BLaER1 (cell line): ENCODE measurements around the gene CYP1A2.
A peak's percentile ranks its signal among the peaks of the same experiment; 100 is the strongest.

Experiments
- H3K27ac ChIP-seq: shearing (Covaris generic); formaldehyde crosslinking; 2 replicates; pipeline ENCODE4 v1.8.1; 2022
- H3K27me3 ChIP-seq: shearing (Covaris generic); formaldehyde crosslinking; 2 replicates; pipeline ENCODE4 v1.8.1; 2022
- H3K36me3 ChIP-seq: shearing (Covaris generic); formaldehyde crosslinking; 2 replicates; pipeline ENCODE4 v1.8.1; 2022
- H3K4me1 ChIP-seq: shearing (Covaris generic); formaldehyde crosslinking; 2 replicates; pipeline ENCODE4 v1.8.1; 2022
- H3K4me2 ChIP-seq: shearing (Covaris generic); formaldehyde crosslinking; 2 replicates; pipeline ENCODE4 v1.8.1; 2022
- H3K4me3 ChIP-seq: shearing (Covaris generic); formaldehyde crosslinking; 2 replicates; pipeline ENCODE4 v1.8.1; 2022
- H3K9ac ChIP-seq: shearing (Covaris generic); formaldehyde crosslinking; 2 replicates; pipeline ENCODE4 v1.8.1; 2022
- H3K9me3 ChIP-seq: shearing (Covaris generic); formaldehyde crosslinking; 2 replicates; pipeline ENCODE4 v1.8.1; 2022
- H4K20me1 ChIP-seq: shearing (Covaris generic); formaldehyde crosslinking; 2 replicates; pipeline ENCODE4 v1.8.1; 2022
- Cebpa-rat ChIP-seq: shearing (Covaris generic); IDR thresholded peaks from 2 replicates; pipeline ENCODE4 v1.8.1; 2022

The CYP1A2 gene

DNA sequence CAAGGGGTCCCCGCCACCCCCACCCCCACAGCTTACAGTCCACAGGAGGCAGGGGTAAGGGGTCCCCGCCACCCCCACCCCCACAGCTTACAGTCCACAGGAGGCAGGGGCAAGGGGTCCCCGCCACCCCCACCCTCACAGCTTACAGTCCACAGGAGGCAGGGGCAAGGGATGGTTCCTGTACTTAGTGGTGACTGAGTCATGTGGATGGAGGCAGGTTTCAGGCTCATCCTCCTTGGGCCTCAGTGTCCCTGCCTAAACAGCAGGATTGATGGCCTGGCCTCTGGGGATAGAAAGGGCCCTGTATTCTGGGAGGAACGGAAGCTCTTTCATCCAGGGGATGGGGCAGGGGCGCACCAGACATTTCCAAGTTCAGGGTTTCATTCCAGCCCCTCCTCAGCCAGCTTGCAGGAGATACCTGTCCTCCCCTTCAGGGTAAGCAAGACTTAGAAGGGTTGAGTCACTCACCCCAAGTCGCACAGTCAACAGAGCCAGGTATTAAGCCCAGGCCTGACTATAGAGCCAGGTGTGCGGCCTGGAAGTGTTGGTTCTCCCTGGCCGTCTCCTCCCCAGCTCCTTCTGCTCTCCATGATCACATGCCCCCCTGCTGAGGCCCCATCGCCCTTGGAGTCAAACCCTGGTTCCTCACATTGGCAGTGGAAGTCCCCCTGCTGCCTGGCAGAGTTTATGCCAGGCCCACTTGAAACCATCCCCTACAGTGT lies 45.8 kb downstream of the CYP1A2 start:
- Histone ChIP-seq H3K4me3 (no peak overlapping the region), H3K36me3 (peaks cover 56% of the 10 kb centered on the region), H3K9me3 (no peaks in the 10 kb centered on the region), H4K20me1 (peaks cover 98% of the 10 kb centered on the region), H3K4me1 (peaks cover 89% of the 10 kb centered on the region), H3K9ac (no peak overlapping the region), H3K4me2 (peak overlapping the region; percentile 31), H3K27ac (peak overlapping the region; percentile 31), H3K27me3 (no peaks in the 10 kb centered on the region)
- TF ChIP-seq Cebpa-rat = no peak

DNA sequence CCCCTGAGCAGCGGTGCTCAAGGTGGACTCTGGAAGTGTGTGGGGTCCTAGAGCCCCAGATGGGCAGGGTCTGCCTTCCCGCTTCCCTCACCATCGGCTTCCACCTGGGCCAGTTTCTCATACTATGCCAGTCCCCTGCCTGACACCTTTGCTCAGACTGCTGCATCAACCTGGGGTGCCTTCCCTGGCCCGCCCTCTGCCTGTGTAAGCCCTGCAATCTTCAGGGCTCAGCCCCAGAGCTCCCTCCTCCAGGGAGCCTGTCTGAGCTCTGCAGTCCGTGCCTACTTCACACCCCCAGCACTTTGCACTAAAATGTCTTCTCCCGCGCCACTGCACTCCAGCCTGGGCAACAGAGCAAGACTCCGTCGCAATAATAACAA lies 46.3 kb downstream of the CYP1A2 start:
- H4K20me1 ChIP-seq = peaks cover 98% of the 10 kb centered on the region
- H3K4me2 ChIP-seq = peak overlapping the region; percentile 31
- H3K9me3 ChIP-seq = no peaks in the 10 kb centered on the region
- no peak for TF ChIP-seq Cebpa-rat
- H3K4me1 ChIP-seq = peaks cover 89% of the 10 kb centered on the region
- peaks cover 62% of the 10 kb centered on the region for H3K36me3 ChIP-seq
- H3K4me3 ChIP-seq = no peak overlapping the region
- no peaks in the 10 kb centered on the region for H3K27me3 ChIP-seq
- peak overlapping the region; percentile 31 for H3K27ac ChIP-seq
- H3K9ac ChIP-seq = no peak overlapping the region

- TF ChIP-seq Cebpa-rat = no peak
- Histone ChIP-seq H3K27ac (no peak overlapping the region), H3K27me3 (no peaks in the 10 kb centered on the region), H3K4me1 (peaks cover 84% of the 10 kb centered on the region), H4K20me1 (peaks cover 98% of the 10 kb centered on the region), H3K4me2 (no peak overlapping the region), H3K36me3 (peaks cover 73% of the 10 kb centered on the region), H3K9ac (no peak overlapping the region), H3K4me3 (no peak overlapping the region), H3K9me3 (no peaks in the 10 kb centered on the region)
Observed at GRCh38 chr15:74795966-74796625, 47.5 kb downstream of the CYP1A2 start.

DNA sequence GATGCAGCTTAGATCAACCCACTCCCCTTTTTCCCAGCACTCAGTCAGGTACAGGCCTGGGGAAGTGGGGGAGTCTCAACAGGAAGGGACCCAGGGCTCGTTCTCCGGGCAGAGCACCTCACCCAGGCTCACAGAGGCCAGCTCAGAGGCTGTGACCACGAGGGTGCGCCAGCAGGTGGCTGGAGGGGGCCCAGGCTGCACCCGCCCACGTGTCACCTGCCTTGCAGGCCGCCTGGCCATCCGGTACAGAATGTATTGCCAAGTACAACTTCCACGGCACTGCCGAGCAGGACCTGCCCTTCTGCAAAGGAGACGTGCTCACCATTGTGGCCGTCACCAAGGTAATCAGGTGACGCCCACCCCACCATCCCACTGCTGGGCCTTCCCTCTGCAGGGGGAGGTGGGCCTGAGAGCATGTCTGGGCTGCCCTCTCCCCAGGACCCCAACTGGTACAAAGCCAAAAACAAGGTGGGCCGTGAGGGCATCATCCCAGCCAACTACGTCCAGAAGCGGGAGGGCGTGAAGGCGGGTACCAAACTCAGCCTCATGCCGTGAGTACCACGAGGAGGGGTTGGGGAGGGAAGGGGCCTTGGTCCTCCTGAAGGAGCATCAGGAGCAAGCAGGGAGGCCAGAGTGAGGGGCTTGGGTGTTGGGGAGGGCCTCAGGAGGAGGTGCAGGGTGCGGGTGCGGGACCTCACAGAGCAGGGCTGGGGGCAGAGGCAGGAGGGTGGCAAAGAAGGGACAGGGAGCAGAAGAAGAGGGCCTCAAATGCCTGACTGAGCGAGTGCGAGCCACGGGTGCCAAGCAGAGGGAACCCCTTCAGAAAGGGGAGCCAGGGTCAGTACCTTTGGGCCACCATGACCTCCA lies 50.0 kb downstream of the CYP1A2 start:
- H3K4me1 ChIP-seq = peaks cover 59% of the 10 kb centered on the region
- no peaks in the 10 kb centered on the region for H3K9me3 ChIP-seq
- no peak for TF ChIP-seq Cebpa-rat
- H4K20me1 ChIP-seq = peaks cover 93% of the 10 kb centered on the region
- no peak overlapping the region for H3K4me3 ChIP-seq
- H3K36me3 ChIP-seq = peaks cover 84% of the 10 kb centered on the region
- H3K9ac ChIP-seq = peak overlapping the region; percentile 24; the same call in 1 of the 2 replicates
- H3K27me3 ChIP-seq = no peaks in the 10 kb centered on the region
- H3K27ac ChIP-seq = peak overlapping the region; percentile 56
- peak overlapping the region; percentile 55 for H3K4me2 ChIP-seq

DNA sequence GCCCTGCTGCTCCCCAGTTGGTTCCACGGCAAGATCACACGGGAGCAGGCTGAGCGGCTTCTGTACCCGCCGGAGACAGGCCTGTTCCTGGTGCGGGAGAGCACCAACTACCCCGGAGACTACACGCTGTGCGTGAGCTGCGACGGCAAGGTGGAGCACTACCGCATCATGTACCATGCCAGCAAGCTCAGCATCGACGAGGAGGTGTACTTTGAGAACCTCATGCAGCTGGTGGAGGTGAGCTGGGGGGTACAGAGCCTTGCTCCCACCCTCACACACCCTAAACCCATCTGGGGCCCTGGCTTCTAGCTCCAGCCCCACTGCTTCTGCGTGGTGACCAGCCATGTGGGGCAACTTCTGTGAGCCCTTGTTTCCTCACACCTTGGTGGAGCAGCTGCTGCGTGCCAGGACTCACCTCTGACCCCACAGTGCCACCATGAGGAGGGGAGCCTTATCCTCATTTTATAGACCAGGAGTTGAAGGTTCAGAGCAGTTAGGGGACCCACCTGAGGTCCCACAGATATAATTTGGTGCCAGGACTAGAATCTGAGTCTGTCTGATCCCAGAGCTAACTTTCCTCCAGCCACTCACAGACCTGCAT lies 50.7 kb downstream of the CYP1A2 start:
- Histone ChIP-seq H3K4me3 (no peak overlapping the region), H4K20me1 (peaks cover 93% of the 10 kb centered on the region), H3K4me1 (peaks cover 56% of the 10 kb centered on the region), H3K9ac (peak overlapping the region; percentile 15; the same call in 1 of the 2 replicates), H3K4me2 (peak overlapping the region; percentile 55), H3K27me3 (no peaks in the 10 kb centered on the region), H3K9me3 (no peaks in the 10 kb centered on the region), H3K27ac (peak overlapping the region; percentile 56), H3K36me3 (peaks cover 91% of the 10 kb centered on the region)
- no peak for TF ChIP-seq Cebpa-rat

DNA sequence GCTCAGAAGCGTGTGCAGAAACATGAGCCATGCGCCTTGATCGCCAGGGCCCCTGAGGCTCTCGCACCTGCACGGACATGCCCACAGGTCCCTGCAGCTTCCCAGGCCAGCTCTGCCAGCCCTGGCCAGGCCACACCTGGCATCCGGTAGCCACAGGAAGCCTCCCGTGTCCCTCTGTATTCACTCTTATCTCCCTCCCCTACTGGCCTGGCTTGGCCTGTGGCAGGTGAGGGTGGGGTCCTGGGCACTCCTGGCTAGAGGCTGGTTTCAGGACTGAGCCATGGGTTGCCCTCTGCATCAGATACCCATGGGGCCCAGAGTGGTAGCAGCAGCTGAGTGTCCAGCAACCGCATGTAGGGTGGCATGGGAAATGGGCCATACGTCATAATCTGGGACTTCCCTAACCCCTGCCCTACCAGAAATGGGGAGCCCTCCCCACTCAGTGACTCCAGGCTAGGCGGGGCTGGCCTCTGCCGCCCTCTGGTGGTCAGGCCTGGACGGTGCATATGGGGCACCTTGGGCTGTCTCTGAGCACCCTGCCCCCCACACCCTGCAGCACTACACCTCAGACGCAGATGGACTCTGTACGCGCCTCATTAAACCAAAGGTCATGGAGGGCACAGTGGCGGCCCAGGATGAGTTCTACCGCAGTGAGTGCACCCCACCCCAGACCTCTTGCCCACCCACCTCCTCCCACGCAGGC lies 51.4 kb downstream of the CYP1A2 start:
- no peaks in the 10 kb centered on the region for H3K9me3 ChIP-seq
- no peaks in the 10 kb centered on the region for H3K27me3 ChIP-seq
- H3K4me1 ChIP-seq = peaks cover 49% of the 10 kb centered on the region
- no peak overlapping the region for H3K4me3 ChIP-seq
- H4K20me1 ChIP-seq = peaks cover 87% of the 10 kb centered on the region
- TF ChIP-seq Cebpa-rat = no peak
- H3K9ac ChIP-seq = 0 out of 2 replicates have a peak overlapping the region, but pooled peaks have one; percentile 15
- peaks cover 91% of the 10 kb centered on the region for H3K36me3 ChIP-seq
- peak overlapping the region; percentile 55 for H3K4me2 ChIP-seq
- peak overlapping the region; percentile 56; the same call in 1 of the 2 replicates for H3K27ac ChIP-seq

DNA sequence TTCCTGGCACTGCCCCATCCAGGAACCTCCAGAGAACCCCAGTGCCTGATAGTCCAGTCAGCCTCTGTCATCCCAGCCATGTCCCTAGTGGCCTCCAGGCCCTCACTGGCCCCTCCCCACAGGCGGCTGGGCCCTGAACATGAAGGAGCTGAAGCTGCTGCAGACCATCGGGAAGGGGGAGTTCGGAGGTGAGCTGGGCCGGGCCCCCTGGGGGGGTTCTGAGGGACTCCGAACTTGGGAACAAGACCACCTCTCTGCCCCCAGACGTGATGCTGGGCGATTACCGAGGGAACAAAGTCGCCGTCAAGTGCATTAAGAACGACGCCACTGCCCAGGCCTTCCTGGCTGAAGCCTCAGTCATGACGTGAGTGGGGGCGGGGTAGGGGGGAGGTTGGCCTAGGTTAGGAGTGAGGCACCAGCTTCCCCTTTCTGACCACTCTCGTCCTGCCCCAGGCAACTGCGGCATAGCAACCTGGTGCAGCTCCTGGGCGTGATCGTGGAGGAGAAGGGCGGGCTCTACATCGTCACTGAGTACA lies 52.0 kb downstream of the CYP1A2 start:
- peaks cover 89% of the 10 kb centered on the region for H3K36me3 ChIP-seq
- H4K20me1 ChIP-seq = peaks cover 80% of the 10 kb centered on the region
- no peak overlapping the region for H3K4me3 ChIP-seq
- H3K27me3 ChIP-seq = no peaks in the 10 kb centered on the region
- peaks cover 43% of the 10 kb centered on the region for H3K4me1 ChIP-seq
- H3K9me3 ChIP-seq = no peaks in the 10 kb centered on the region
- H3K4me2 ChIP-seq = peak overlapping the region; percentile 55
- H3K9ac ChIP-seq = no peak overlapping the region
- TF ChIP-seq Cebpa-rat = no peak
- no peak overlapping the region for H3K27ac ChIP-seq

GRCh38 chr15:74801311-74801997 lies 52.8 kb downstream of the CYP1A2 start:
- no peak overlapping the region for H3K27ac ChIP-seq
- no peak for TF ChIP-seq Cebpa-rat
- H3K27me3 ChIP-seq = no peaks in the 10 kb centered on the region
- peaks cover 72% of the 10 kb centered on the region for H4K20me1 ChIP-seq
- H3K4me2 ChIP-seq = no peak overlapping the region
- H3K9ac ChIP-seq = no peak overlapping the region
- H3K36me3 ChIP-seq = peaks cover 82% of the 10 kb centered on the region
- peaks cover 40% of the 10 kb centered on the region for H3K4me1 ChIP-seq
- H3K4me3 ChIP-seq = no peak overlapping the region
- no peaks in the 10 kb centered on the region for H3K9me3 ChIP-seq
